Right atrium auricular region (tissue), 2 donors: ENCODE results near the gene ITGB3. TPM values are rescaled to one million over a fixed set of nuclear protein-coding genes. Genes with fewer than 3 reads are reported as not detected.
A peak's percentile ranks its signal among the peaks of the same experiment; 100 is the strongest.

Experiments used
- DNase-seq: peaks from one replicate; pipeline ENCODE4 v3.0.0-alpha.2; 2019; ENCODE audit warnings: low spot score
- H3K27ac ChIP-seq, 2 donors: fragments of 200-600 bp; sonication (generic); 1 replicate in 1 of 2; 2 replicates in 1 of 2; pipeline ENCODE4 v1.5.1; 2016 to 2019
- H3K27me3 ChIP-seq, 2 donors: fragments of 200-600 bp; sonication (generic); one replicate each; pipeline versions ENCODE4 v1.5.1 to v1.6.0; 2017 to 2019
- H3K36me3 ChIP-seq: fragments of 200-600 bp; sonication (generic); one replicate; pipeline ENCODE4 v1.5.1; 2016
- H3K4me1 ChIP-seq, 2 donors: fragments of 200-600 bp; sonication (generic); one replicate each; pipeline versions ENCODE4 v1.5.1 to v1.6.0; 2017 to 2019
- H3K4me3 ChIP-seq, 2 donors: fragments of 200-600 bp; sonication (generic); 1 replicate in 1 of 2; 2 replicates in 1 of 2; pipeline ENCODE4 v1.5.1; 2017 to 2019; ENCODE audit warnings: mild to moderate bottlenecking in 1 of 2, moderate library complexity in 1 of 2
- H3K9me3 ChIP-seq, 2 donors: fragments of 200-600 bp; sonication (generic); one replicate each; pipeline ENCODE4 v1.5.1; 2019
- CTCF ChIP-seq, 2 donors: fragments of 200-600 bp; sonication (generic); IDR thresholded peaks; one replicate each; pipeline ENCODE4 v1.5.1; 2019; ENCODE audit warnings: antibody characterized with exemption in 2 of 2
- total RNA-seq, 2 donors: library from RNA; depleted of rRNA; stranded (reverse); fragments of >200 nt; gene quantifications; one replicate each; pipeline ENCODE4 v1.1.0, GENCODE V29; 2016

The ITGB3 gene
- total RNA-seq, 2 donors from 2014 or later = 3.0 to 13.6 TPM

- Histone ChIP-seq H3K27me3 (no peaks in the 10 kb centered on the region), H3K4me3 (no peak overlapping the region), H3K36me3 (peaks cover 63% of the 10 kb centered on the region), H3K27ac (peak overlapping the region; percentile 19 to 50), H3K9me3 (no peaks in the 10 kb centered on the region), H3K4me1 (peaks cover 0 to 17% of the 10 kb centered on the region in 2 donors)
- TF ChIP-seq CTCF (IDR thresholded peaks at IDR 0.05) = no peak
- DNase-seq = no peak
These were observed 42.2 kb downstream of the ITGB3 start for GRCh38 chr17:47295874-47296255.

GRCh38 chr17:47297661-47298400 is 44.2 kb downstream of the ITGB3 start:
- no peak for DNase-seq
- peaks cover 63% of the 10 kb centered on the region for H3K36me3 ChIP-seq
- H3K27ac ChIP-seq = no peak overlapping the region
- H3K4me1 ChIP-seq = peaks cover 0 to 17% of the 10 kb centered on the region in 2 donors
- no peak overlapping the region for H3K4me3 ChIP-seq
- H3K27me3 ChIP-seq = no peaks in the 10 kb centered on the region
- no peaks in the 10 kb centered on the region for H3K9me3 ChIP-seq
- TF ChIP-seq CTCF (IDR thresholded peaks at IDR 0.05) = no peak

- Histone ChIP-seq H3K27me3 (no peaks in the 10 kb centered on the region), H3K9me3 (no peaks in the 10 kb centered on the region), H3K27ac (no peak overlapping the region), H3K4me3 (no peak overlapping the region), H3K36me3 (peaks cover 63% of the 10 kb centered on the region), H3K4me1 (peaks cover 0 to 17% of the 10 kb centered on the region in 2 donors)
- no peak for TF ChIP-seq CTCF (IDR thresholded peaks at IDR 0.05)
- DNase-seq = no peak
These were observed 45.1 kb downstream of the ITGB3 start for GRCh38 chr17:47298712-47299111.

DNA sequence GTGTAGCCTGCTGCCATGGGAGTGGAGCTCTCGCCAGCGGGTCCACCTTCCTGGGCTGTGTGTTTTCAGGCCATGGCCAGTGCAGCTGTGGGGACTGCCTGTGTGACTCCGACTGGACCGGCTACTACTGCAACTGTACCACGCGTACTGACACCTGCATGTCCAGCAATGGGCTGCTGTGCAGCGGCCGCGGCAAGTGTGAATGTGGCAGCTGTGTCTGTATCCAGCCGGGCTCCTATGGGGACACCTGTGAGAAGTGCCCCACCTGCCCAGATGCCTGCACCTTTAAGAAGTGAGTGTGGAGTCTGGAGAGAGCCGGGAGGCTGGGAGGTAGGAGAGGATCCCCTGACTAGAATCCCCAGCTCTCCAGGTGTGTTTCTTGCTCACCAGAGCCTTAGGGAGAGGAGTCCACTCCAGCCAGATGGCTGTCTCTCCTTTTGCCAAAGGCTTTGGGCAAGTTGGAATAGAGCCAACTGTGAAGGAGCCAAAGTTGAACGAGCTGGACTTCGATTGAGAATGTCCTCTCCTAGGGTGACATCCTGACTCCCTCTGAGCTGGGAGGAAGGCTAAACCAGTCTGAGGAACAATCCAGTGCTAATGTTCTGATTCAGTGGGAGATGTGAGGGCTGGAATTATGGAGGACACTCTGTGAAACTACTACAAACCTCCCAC is 45.7 kb downstream of the ITGB3 start:
- Histone ChIP-seq H3K4me3 (no peak overlapping the region), H3K4me1 (peaks cover 0 to 17% of the 10 kb centered on the region in 2 donors), H3K9me3 (no peaks in the 10 kb centered on the region), H3K27me3 (no peaks in the 10 kb centered on the region), H3K36me3 (peaks cover 63% of the 10 kb centered on the region), H3K27ac (no peak overlapping the region)
- DNase-seq = no peak
- TF ChIP-seq CTCF (IDR thresholded peaks at IDR 0.05) = no peak

DNA sequence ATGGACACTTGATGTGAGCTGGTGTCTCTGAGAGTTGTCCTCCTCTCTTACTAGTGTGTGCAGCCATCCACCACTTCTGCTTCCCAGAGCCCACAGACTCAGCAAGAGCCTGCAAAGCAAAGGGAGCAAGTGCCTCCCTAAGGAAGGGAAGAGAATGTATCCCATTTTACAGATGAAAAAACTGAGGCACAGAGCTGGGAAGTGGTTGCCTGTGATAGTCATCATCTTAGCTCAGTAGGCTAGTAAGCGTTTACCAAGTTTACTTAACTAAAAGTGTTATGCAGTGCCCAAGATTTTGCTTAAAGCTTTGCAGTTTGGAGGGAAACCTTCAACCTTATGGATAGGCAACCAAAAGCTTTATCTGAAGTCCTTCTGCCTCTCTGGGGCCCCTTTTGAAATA is 47.1 kb downstream of the ITGB3 start:
- Histone ChIP-seq H3K36me3 (peaks cover 68% of the 10 kb centered on the region), H3K27ac (no peak overlapping the region), H3K4me3 (no peak overlapping the region), H3K4me1 (peaks cover 0 to 12% of the 10 kb centered on the region in 2 donors), H3K27me3 (no peaks in the 10 kb centered on the region), H3K9me3 (no peaks in the 10 kb centered on the region)
- DNase-seq = no peak
- no peak for TF ChIP-seq CTCF (IDR thresholded peaks at IDR 0.05)
